GM19035 (cell line): Measurements from ENCODE around the gene NLGN1.

Experiments
- ATAC-seq: cut with Tn5 transposase; IDR thresholded peaks from one replicate; pipeline ENCODE4 v1.9.1; 2021; ENCODE audit not compliant: unreplicated experiment

NLGN1 gene

DNA sequence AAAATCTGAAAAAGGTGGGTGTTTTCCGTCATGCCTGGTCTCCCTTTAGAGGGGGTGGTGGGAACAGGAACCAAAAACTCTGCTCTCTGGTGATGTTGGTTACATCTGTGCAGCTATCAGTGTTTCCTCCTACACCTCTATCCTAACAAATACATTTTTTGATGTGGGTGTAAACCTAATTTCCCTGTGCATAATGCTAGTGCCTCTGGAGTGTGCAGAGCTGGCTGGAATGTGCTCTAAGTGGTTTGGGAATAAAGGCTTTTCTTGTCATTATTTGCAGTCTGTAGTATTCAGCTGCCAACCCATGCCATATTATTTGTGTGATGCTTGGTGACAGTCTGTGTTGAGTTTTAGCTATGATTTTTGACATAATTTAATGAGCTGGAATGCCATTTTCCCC lies 547.6 kb downstream of the NLGN1 start:
- ATAC-seq, result no peak

DNA sequence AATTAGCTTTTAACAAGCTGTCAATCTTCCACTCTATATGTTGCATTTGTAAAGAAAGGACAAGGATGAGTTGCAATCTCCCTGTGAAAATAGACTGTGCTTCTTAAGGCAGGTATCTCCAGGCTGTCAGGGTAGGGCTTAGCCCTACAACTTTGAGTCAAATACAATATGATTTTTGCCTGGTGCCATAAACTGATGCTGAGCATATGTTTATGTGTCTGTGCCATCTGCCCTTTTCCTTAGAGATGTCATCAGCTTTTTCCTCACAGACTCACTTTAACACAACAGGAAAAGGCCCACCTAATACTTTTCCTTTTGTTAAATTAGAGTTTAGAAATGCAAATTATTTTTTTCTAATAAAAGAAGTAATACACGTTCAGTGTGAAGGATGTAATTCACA lies 548.3 kb downstream of the NLGN1 start:
- no peak for ATAC-seq

DNA sequence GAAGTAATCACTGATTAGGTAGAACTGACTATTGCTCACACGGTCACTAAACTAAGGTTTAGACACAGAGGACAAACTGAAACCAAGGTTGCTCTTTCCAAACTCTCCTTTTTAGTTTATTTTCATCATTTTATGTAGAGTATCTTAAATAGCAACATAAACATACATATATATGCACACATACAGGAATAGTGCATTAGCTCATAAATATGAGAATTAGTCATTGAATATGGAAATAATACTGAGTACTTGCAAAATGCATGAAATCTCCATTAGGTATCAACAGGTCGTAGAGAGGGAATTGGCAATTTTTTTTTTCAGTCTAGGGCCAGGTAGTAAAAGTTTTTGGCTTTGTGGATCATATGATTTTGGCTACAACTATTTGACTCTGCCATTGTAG lies 557.1 kb downstream of the NLGN1 start:
- no peak for ATAC-seq

DNA sequence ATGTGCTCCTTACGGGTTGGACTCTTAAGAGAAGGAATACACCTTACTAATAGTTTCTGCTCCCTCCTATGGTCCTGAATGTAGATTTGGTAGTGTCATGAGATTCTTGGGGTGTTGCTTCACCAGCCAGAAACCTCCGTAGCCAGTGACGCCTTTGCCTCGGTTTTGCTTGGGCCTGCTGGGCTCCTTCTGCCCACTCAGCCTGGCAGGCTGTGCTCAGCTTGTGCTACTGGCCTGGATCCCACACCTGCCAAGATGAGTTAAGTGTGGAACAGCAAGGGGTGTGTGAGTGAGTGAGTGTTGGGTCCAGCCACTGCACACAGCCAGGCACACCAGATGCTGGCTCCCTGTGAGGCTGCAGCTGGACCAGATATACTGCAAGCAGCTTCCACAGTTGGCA lies 560.1 kb downstream of the NLGN1 start:
- no peak for ATAC-seq

DNA sequence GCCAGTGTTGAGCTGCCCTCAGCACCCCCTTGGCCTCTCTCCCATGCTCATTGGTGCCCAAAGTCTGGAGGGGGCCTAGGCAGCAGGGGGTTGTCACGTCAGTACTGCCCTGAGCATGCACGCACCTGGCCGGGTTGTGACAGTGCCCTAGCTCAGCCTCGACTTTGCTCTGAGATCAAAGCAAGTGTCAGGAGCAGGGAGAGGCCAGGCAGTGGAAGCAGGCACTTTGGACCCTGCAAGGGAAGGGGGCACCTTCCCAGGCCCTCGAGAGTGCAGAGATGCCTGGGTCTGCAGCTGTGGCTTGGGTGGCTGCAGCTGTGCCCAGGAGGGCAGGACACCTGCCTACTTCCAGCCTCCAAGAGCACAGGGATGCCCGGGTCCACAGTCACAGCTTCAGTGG lies 561.3 kb downstream of the NLGN1 start:
- no peak for ATAC-seq

DNA sequence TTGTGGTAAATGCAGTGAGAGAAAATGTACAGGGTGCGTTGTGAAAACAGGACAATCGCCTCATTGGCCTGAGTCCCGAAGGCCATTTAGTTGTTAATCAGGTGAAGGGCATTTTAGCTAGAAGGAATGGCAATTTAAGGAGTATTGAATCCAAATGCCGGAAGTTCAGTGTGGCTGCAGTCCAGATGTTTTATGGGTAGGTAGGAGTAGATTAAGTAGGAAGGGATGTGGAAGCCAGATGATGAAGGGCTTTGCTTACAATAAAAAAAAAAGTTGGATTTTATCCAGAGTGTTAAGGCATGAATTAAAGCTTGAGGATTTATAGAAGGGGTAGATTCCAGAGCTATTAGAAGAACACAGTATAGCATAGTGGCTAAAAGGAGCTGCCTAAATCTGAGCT lies 572.7 kb downstream of the NLGN1 start:
- no peak for ATAC-seq

DNA sequence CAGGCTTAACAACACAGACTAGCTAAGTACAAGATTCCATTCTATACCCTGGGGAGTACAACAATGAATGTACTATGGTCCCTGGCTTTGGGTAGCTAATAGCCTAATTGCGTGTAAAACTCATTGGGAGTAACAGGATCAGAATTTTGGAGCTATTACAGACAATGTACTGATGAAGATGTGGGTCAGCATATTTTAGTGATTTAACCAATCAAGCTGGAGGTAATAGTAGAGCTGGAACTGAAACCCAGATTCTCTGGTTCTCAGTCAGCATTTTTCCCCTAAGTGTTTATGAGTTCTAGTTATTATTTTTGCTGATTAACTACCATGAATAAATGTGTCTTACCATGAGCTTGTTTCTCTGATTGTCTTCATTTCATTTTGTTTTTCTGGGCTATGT lies 578.7 kb downstream of the NLGN1 start:
- ATAC-seq, result no peak

DNA sequence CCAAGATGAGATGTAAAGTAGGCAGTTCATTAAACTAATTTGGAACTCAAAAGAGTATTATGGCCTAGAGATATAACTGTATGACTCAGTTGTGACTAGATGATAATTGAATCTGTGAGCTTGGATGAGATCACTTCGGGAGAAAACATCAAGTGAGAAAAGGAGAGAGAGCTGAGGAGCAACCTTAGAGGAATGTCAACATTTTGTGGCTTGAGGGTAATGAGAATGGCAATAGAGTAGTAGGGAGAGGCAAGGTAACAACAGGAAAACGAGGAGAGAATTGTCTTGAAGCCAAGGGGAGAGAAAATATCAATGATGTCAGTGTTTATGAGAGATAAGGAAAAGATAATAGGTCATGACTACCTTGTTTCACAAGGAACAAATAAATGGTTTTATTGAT lies 580.2 kb downstream of the NLGN1 start:
- ATAC-seq, result no peak

DNA sequence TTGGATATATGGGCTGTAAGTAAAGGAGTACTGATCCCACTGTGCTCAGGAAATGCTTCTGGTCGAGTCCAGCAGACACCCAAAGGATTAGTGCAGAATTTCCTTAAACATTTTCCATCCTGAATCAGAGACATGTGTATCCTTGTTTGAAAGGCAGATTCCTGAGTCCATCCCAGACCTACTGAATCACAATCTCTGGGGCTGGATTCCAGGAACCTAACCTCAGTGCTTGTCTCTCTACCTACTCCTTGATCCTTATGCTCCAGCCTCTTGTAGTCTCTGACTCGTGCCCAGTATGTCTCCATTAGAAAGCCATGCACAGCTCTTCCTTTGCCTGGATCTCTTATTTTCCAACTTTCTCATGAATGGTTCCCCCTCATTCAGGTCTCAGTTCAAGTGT lies 585.8 kb downstream of the NLGN1 start:
- ATAC-seq, result no peak

DNA sequence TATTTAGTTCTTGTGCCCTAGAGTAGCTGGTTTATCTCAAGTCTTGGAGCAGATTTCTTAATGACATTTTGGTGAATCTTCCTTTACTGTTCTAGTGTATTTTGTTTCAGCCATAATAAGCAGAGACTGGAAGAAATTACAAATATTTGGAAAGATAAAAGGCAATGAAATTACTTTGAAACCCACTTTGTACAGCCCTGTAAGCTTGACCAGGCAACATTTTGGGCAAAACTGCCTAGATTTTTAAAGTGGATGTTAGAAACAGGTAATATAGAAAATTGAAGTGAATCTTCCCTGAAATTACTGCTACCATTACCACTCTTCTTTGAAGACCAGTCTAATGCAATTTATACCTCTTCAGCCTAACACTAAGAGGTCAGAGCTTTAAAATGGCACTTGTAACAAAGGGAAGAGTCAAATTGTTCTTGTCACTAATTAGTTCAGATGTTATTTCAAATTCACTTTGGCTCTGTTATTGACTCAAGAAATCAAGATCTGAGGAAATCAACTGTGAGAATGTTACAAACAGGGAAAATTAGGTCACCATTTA lies 589.4 kb downstream of the NLGN1 start:
- no peak for ATAC-seq

DNA sequence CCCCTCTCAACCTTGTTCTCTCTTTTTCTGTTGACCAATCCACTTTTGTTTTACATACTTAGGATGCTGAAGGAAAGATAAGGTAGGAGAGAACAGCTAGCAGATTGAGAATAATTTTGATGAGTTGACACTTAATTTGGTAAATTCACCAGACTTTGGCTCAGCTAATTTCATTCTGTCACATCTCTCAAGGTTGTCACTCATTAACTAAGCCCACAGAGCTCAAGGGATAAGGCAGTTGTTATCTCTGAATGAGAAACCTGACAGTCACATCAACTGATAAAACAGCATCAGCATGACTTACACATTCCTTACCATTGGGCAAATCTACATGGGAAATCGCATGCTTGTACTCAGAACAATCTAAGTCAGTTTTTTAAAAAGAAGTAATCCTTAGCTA lies 591.4 kb downstream of the NLGN1 start:
- no peak for ATAC-seq

DNA sequence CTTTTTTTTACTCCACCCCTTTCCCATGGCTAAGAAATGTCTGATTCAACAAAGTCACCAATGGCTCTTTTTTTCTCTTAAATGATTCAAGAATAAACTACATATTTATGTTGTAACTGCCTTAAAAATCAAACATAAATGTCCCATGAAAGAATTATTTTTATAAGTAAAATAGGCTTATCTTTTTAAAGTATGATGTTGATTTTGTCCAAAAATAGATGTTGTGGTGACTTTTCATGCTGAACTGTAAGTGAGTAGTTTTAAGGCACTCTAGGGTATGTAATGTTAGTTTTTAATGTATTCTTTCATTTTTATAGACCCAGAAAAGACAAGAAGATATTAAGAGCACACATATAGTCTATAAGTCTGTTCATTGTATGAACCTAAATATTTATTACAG lies 594.9 kb downstream of the NLGN1 start:
- ATAC-seq, result no peak

DNA sequence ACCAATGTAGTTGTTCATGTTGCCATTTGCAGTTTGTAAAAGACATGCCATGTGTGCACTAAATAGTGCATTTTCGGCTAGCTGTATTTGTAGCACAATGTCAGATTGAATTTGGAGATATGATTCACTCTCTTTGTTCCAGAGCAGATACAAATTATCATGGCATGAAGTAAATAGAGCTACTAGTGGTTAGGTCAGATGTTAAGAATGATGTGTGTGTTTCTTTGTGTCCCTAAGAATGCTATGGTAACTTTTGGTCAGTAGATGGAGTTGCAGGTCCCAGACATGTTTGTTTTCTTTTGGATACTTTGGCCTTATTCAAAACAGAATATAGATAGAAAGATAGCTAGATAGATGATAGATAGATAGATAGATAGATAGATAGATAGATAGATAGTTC lies 595.8 kb downstream of the NLGN1 start:
- no peak for ATAC-seq

DNA sequence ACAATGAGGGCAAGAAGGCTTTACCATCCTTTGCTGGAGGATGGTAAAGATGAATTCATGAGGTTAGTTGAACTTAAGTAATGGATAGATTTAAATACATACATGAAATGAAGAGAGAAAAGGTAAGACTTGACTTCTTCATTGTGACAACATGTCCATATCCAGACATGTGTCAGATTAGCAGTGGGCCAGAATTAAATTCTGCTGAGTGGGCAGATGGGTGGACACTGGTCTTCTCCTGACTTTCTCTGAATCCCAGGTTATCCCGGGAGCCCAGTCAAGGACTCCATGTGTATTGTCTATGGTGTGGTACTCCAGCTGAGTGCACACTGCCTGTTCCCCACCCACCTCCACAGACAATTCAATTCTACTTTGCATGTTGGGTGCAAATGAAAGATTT lies 603.1 kb downstream of the NLGN1 start:
- no peak for ATAC-seq

DNA sequence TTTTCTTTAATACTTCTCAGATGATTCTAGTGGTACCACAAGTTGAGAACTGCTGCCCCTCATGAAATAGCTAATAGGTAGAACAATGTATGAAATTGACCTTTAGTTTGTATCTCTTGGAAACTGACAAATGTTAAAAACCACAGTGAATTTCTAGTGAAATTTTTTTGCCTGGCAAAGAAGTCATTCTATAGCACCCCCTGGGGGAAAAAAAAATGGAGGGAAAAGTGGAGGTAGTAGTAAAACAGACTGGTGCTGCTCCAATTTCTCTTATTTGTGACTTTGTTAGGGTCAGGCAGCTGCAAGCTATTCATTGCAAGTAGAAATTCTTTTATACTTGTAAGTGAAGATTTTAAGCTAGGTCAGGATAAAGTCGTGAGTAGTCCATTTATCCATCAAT lies 605.0 kb downstream of the NLGN1 start:
- no peak for ATAC-seq

DNA sequence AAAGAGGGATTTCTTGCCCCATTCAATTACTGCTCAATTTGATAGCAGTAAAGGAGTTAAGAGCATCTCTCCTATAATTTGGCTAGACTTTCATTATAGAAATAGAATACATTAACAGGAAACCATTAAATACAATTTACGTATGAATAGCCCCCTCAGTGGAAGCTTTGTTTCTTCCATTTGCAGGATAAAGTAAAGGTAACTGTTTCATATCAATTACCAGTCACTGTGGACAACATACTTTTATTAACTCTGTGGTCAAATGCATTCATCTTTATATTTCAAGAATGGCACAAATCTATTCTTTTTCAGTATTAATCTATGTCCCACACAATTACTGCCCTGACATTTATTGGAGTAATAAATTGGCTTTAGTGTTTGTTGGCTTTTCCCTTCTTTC lies 613.4 kb downstream of the NLGN1 start:
- no peak for ATAC-seq

DNA sequence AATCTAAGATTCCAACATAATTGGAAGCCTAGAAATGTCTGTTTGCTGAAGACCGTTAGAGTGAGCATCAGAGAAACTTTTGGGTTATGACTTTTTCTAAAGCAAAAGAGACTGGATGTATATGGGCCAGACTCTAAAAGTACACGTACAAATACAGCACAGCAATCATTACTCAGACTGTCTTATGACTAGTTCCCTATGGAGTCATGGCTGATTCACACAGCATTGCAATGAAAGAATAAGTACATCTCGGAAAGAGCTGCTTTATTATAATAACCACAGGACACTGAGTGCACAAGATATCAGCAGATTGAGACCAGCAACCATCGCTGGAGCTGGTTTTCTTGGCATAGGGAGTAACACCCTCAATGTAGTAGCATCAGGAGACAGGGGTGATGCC lies 618.6 kb downstream of the NLGN1 start:
- ATAC-seq, result no peak

DNA sequence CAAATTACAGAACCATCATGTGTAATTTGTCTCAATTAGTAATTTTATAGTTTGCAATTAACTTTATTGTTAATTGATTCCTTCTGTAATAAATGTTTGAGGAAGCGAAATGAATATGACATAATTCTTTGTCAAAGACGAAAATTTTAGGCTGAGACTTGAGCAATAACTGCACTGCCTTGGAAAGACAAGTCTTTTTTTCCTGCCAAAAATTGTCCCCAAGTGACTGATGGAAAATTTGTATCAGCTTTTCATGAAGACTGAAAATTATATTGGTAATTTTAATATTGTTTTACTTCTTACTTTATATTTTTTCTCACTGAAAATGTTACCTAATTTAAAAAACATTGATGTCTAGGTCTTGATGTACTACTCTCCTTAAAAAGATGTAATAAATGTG lies 622.6 kb downstream of the NLGN1 start:
- ATAC-seq, result no peak

DNA sequence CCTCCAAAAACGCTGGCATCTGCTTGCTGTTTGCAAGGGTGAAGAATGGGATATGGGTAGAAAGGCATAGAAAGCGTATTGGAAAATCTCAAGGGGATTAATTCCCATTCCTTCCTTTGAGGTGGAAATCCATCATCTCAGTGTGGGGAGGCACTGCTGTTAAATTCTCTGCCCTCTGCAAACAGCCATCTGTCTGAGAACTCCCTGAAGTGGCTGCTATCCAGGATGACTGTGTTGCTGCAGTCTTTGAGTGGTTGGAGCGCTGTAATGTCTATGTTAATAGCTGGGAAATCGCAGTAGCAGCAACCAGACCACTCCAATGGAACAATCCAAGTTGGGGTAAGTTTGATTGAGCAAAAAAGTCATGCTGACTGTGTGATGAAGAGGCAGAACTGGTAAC lies 625.9 kb downstream of the NLGN1 start:
- no peak for ATAC-seq

DNA sequence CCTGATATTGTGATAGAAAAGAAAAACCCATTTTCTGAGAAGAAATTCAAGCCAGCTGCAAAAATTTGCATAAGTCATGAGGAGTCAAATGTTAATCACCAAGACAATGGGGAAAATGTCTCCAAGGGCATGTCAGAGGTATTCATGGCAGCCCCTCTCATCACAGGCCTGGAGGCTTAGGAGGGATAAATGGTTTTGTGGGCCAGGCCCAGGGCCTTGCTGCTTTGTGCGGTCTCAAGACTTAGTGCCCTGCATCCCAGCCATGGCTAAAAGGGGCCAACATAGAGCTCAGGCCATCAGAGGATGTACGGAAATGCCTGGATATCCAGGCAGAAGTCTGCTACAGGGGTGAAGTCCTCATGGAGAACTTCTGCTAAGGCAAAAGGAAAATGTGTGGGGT lies 631.1 kb downstream of the NLGN1 start:
- ATAC-seq, result no peak

DNA sequence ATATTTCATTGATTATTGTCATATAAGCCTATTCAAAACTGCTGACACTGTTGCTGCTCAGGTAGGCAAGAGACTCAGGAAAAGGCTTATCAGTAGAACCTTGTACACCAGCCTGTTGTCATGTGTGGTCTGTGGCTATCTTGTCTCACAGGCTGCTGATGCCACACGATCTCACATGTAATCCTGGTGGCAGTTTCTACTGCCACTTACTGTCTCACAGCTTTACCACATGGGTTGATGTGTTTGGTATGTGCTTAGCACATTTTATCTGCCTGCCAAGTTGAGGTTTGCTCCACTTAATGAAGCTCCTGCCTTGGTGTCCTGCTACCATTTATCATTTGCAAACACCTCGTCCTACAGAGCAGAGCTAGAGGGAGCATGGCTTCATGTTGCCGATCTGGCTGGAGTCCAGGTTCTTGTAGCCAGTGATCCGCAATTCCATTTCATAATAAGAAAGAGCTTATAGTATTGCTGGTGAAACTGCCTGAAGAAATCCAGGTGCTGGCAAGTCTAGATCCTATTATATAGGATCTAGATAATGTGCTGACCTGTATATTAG lies 637.9 kb downstream of the NLGN1 start:
- no peak for ATAC-seq

DNA sequence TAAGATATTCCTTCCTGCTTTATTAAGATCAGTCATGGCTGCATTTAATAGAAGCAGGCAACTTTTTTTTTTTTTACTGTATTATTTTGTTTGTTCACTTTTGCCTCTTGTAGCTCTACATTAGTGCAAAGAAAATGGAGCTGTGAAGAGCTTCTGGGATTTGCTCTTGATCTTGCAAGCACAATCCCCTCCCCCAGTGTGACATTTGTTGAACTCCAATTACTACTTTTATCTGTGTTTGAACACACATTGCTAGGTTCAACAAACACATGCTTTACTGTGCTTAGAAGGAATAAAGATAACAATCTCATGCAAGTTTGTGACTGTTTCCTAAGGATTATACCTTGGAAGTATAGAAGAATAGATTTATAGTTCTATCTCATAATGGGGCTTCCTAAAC lies 648.8 kb downstream of the NLGN1 start:
- no peak for ATAC-seq

DNA sequence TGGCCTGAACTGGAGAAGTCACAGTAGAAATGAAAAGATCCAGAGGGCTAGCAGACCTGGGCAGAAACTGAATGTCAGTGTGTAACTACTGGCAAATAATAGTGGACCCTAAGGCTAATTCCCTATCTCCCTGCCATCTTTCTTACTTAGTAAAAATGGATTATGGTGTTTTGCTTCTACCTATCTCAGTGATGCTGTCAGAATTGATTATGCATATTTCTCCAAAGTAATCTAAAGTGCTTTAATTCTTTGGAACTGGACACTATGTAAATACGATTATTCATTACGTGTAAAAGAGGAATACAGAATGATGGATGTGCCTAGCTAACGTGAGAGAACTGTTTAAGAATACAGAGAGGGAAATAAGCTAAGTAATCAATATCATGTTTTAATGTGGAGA lies 651.9 kb downstream of the NLGN1 start:
- ATAC-seq, result no peak

DNA sequence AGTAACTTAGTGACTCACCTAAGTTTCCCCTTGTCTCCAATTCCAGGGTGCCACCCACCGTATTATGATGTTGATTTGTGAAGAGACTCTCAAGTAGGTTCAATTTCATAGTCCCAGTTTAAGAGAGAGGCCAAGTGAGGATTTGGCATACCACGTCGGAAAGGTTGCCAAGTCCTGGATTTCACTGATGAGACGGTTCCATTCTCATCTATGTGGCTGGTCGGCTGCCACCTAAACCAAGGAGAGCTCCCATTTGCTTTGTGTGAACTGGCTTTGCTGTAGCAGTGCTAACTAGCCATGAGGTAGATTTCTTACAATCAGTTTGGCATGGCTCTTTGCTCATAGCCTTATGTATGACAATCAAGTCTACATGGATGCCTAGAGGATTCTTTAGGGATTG lies 653.6 kb downstream of the NLGN1 start:
- ATAC-seq, result no peak
